Left lobe of liver (tissue), 2 donors: Measurements from ENCODE around the gene CRKL. TPM values are rescaled to one million over a fixed set of nuclear protein-coding genes. Genes with fewer than 3 reads are reported as not detected.
"Not testable (repeated sequence)": the region's sequence is repeated elsewhere in the genome, so short reads cannot be mapped to it uniquely, and the experiment has no call there.

ENCODE experiments used
- ATAC-seq: fragments of 200-7000 bp; cut with Tn5 transposase; one replicate; pipeline ENCODE4 v1.9.1; 2020; ENCODE audit warnings: mild to moderate bottlenecking, moderate library complexity
- DNase-seq: peaks from one replicate; pipeline ENCODE4 v3.0.0-alpha.2; 2020; ENCODE audit warnings: low spot score
- total RNA-seq: library from RNA; stranded (reverse); gene quantifications from one replicate; pipeline ENCODE4 v1.2.1, GENCODE V29; 2021
- donor health status: DM: no; HTN: no; CAD: no; lungs with moderate emphysema.
- donor health status: DM: no; HTN: yes; CAD: no.

The CRKL gene
- total RNA-seq, 1 donor from 2014 or later, result 41.4 TPM

GRCh38 chr22:20965104-20965887, 48.1 kb downstream of the CRKL start:
- DNase-seq (no peak), ATAC-seq (peak; percentile 41)

GRCh38 chr22:20965888-20966855, 49.0 kb downstream of the CRKL start:
- ATAC-seq (no peak), DNase-seq (no peak)

- ATAC-seq (no peak), DNase-seq (no peak)
Observed at GRCh38 chr22:20966883-20967696, 49.9 kb downstream of the CRKL start, which contains the start of gene AIFM3. AIFM3 (plus strand) TSS chr22:20967255; CDS start chr22:20967945, 690 bp downstream.

DNA sequence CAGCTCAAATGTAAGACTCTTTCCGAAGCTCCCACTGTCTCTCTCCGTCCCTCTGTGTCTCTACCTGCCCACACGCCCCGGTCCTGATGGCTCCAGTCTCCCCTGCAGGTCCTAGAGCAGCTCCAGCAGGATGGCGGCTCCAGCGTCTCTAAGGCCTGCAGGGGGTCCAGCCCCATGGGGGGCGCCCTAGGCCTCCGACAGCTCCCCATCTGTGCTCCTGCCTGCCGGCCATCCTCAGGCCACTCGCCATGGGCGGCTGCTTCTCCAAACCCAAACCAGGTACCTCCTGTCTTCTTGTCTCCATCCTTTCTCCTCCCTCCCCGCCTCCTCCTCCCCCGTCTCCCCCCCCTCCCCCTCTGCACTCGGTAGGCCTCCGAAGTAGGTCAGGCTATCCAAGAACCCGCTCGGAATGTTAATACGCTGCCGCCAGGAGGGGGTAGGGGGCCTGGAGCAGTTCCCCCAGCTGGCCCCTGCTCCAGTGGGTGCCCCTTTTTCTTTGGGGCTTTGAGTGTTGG, 50.5 kb downstream of the CRKL start:
- no peak for DNase-seq
- no peak for ATAC-seq

GRCh38 chr22:20968281-20968977, 51.2 kb downstream of the CRKL start:
- no peak for DNase-seq
- ATAC-seq, result peak; percentile 18

- no peak for DNase-seq
Observed at GRCh38 chr22:20970939-20971657, 53.9 kb downstream of the CRKL start.

GRCh38 chr22:20972014-20972694, 54.9 kb downstream of the CRKL start:
- not testable (repeated sequence) for DNase-seq, ATAC-seq

More at GRCh38 chr22:20970939-20971657, 53.9 kb downstream of the CRKL start:
- no peak for ATAC-seq

DNA sequence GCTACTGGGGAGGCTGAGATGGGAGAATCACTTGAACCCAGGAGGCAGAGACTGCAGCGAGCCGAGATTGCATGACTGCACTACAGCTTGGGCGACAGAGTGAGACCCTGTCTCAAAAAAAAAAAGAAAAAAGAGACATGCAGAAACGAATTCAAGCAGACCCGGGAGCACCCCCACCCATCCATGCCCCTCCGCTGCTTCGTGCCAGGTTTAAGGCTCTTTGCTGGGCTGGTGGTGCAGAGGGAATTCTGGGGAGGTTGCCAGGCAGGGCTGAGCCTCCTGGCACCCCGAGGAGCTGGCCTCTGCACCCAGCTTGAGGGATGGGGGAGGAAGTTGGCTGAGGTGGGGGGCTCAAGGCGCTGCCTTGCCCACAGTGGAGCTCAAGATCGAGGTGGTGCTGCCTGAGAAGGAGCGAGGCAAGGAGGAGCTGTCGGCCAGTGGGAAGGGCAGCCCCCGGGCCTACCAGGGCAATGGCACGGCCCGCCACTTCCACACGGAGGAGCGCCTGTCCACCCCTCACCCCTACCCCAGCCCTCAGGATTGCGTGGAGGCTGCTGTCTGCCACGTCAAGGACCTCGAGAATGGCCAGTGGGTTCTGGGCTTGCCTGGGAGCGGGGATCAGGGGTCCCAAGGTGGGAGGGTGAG, 55.8 kb downstream of the CRKL start:
- no peak for ATAC-seq
- DNase-seq, result no peak

DNA sequence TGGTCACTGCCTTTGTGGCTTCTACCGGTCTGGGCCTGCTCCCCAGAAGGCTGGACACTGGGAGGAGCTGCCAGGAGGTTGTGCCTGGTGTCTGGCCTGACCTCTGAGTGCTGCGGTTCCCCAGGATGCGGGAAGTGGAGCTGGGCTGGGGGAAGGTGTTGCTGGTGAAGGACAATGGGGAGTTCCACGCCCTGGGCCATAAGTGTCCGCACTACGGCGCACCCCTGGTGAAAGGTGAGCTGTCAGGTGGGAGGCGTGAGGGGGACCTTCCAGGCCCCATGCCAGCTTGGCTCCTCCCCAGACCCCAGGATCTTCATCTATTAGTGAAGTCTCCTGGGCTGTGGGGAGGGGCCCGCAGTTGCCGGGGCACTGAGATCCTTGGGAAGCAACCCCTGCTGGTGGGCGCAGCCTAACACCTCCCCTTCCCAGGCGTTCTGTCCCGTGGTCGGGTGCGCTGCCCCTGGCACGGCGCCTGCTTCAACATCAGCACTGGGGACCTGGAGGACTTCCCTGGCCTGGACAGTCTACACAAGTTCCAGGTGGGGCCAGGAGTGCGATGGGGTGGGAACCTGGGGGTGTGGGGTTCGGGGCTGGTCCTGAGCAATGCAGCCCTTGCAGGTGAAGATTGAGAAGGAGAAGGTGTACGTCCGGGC, 56.6 kb downstream of the CRKL start:
- no peak for ATAC-seq

DNA sequence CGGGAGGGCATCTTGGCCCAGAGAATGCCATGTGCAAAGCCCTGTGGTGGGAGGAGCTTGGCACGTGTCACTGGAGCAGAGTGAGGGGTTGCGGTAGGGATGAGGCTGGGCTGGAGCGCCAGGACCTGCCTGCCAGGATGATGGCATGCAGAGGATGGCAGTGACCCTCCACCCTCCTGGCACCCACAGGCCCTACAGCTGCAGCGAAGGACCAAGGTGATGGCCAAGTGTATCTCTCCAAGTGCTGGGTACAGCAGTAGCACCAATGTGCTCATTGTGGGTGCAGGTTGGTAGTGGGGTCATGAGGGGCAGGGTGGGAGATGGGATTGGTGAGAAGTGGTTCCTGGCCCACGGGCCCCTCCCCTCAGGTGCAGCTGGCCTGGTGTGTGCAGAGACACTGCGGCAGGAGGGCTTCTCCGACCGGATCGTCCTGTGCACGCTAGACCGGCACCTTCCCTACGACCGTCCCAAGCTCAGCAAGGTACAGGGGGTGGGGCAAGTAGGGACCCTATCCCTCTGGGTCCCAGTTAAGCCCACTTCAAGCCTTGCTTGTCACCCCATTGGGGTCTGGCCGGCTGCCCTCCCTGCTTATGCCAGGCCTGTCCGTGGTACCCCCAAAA, 57.2 kb downstream of the CRKL start:
- ATAC-seq, result no peak
- DNase-seq, result no peak

More for the DNA sequence above, 56.6 kb downstream of the CRKL start:
- DNase-seq, result no peak

- ATAC-seq (no peak), DNase-seq (no peak)
Observed at GRCh38 chr22:20975541-20976290, 58.5 kb downstream of the CRKL start.

GRCh38 chr22:20976291-20976877, 59.2 kb downstream of the CRKL start:
- ATAC-seq (no peak), DNase-seq (no peak)

DNA sequence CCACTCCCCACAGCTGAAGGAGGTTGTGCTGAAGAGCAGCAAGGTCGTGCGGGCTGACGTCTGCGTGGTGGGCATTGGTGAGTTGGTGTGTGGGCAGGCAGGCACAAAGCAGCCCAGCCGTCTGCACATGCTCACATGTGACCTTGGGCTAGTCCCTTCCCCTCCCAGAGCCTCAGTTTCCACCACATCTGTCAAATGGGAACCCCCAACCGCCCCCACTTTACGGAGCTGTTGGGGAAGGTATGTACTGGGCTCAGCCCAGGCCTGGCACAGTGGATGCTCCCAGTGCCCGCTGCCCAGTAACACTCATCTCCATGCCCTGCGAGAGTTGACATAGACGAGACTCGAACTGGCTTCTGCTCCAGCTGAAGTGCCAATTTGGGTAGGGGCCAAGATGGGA, 59.8 kb downstream of the CRKL start:
- no peak for DNase-seq
- no peak for ATAC-seq

- DNase-seq, result no peak
Observed at GRCh38 chr22:20977516-20978170, 60.4 kb downstream of the CRKL start.

GRCh38 chr22:20978419-20978818, 61.2 kb downstream of the CRKL start:
- DNase-seq, result no peak
- ATAC-seq, result no peak

More at GRCh38 chr22:20977516-20978170, 60.4 kb downstream of the CRKL start:
- no peak for ATAC-seq
